Measurements from ENCODE around the gene PPP1CA. TPM values are rescaled to one million over a fixed set of nuclear protein-coding genes. Genes with fewer than 3 reads are reported as not detected.

The PPP1CA gene
- total RNA-seq, 4 donors from 2014 or later: 101 to 160 (median 143) TPM

DNA sequence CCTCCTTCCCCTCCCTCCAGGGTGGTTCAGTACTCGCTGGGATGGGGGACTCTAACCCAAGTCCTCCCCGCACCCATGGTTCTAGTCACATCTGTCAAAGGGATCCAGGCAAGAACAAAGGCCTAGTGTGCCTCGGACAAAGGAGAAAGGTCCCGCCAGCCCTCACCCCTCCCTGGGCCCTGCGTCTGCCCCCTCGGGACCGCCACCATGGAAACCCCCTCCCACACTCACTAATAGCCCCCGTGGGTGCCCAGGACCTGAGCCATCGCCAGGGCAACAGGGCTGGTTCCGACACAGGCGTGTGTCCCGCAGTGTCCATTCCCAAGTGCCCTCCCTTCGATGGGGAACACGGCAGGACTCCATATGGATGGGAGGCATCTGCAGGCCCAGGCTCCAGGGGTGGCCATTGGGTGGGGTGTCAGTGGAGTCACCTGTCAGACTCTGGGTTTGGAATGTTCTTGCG lies 8.7 kb upstream of the PPP1CA start:
- intact Hi-C loops (cut with DNase I; ENCODE audit: low total_unique reads): no loop called here
- H3K4me3 ChIP-seq (ENCODE audit: low read depth, poor library complexity, severe bottlenecking): no peak overlapping the region
- TF ChIP-seq POLR2A (IDR thresholded peaks at IDR 0.05): no peak
- TF ChIP-seq, protein P1, sequence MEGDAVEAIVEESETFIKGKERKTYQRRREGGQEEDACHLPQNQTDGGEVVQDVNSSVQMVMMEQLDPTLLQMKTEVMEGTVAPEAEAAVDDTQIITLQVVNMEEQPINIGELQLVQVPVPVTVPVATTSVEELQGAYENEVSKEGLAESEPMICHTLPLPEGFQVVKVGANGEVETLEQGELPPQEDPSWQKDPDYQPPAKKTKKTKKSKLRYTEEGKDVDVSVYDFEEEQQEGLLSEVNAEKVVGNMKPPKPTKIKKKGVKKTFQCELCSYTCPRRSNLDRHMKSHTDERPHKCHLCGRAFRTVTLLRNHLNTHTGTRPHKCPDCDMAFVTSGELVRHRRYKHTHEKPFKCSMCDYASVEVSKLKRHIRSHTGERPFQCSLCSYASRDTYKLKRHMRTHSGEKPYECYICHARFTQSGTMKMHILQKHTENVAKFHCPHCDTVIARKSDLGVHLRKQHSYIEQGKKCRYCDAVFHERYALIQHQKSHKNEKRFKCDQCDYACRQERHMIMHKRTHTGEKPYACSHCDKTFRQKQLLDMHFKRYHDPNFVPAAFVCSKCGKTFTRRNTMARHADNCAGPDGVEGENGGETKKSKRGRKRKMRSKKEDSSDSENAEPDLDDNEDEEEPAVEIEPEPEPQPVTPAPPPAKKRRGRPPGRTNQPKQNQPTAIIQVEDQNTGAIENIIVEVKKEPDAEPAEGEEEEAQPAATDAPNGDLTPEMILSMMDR (IDR thresholded peaks at IDR 0.05): no peak
- WGBS, 2 donors: 64 to 70% methylated on average over 10 to 15 of the region's 15 CpGs
- DNase-seq (ENCODE audit: low spot score in 2 of 2): no peak

- DNase-seq (ENCODE audit: low spot score in 2 of 2): no peak
- TF ChIP-seq, protein P1 (IDR thresholded peaks at IDR 0.05): no peak
- TF ChIP-seq POLR2A (IDR thresholded peaks at IDR 0.05): no peak
- H3K4me3 ChIP-seq (ENCODE audit: low read depth, poor library complexity, severe bottlenecking): no peak overlapping the region
- WGBS, 2 donors: 28 to 35% methylated on average over 8 to 13 of the region's 13 CpGs
- intact Hi-C loops (cut with DNase I; ENCODE audit: low total_unique reads): no loop called here
Observed at GRCh38 chr11:67409781-67410368, 8.2 kb upstream of the PPP1CA start.

- 64 to 77% methylated on average over 23 to 24 of the region's 24 CpGs for WGBS, 2 donors
- TF ChIP-seq POLR2A (IDR thresholded peaks at IDR 0.05): no peak
- TF ChIP-seq, protein P1 (IDR thresholded peaks at IDR 0.05): no peak
- intact Hi-C loops (cut with DNase I; ENCODE audit: low total_unique reads): no loop called here
- DNase-seq (ENCODE audit: low spot score in 2 of 2): no peak
- H3K4me3 ChIP-seq (ENCODE audit: low read depth, poor library complexity, severe bottlenecking): no peak overlapping the region
Observed at GRCh38 chr11:67409261-67409666, 7.6 kb upstream of the PPP1CA start.

DNA sequence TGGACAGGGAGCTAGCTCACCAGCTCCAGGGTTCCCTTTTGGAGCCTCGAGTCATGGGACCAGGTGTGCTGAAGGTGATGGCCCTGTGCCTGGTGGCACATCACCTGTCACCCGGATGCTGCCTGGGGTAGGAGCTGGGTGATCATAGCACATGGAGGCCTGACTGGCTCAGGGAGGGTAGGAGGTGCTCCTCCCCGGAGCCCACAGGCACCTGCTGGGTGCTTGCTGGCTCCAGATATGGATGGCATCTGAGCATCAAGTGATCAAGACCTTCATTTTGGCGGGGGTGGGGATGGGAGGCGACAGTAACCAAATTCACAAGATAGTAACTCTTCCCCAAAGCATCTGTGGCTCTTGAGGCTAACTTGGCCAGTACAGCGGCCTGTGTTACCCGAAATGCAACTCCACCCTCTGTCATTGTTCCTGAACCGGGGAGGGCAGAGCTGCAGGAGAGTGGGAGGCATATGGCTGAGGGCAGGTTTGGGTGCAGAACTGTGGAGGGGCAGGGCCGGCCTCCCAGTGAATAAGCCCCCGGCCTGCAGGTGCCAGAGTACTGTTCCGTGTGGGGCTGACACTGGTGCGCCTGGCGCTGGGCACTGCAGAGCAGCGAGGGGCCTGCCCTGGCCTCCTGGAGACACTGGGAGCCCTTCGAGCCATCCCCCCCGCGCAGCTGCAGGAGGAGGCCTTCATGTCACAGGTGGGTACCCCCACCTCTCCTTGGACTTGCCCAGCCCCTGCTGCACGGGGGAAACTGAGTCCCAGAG lies 7.0 kb upstream of the PPP1CA start:
- 72 to 77% methylated on average over 8 to 10 of the region's 18 CpGs for WGBS, 2 donors
- no peak for DNase-seq (ENCODE audit: low spot score in 2 of 2)
- no peak overlapping the region for H3K4me3 ChIP-seq (ENCODE audit: low read depth, poor library complexity, severe bottlenecking)
- no peak for TF ChIP-seq POLR2A (IDR thresholded peaks at IDR 0.05)
- TF ChIP-seq, protein P1 (IDR thresholded peaks at IDR 0.05): no peak
- intact Hi-C loops (cut with DNase I; ENCODE audit: low total_unique reads): no loop called here

DNA sequence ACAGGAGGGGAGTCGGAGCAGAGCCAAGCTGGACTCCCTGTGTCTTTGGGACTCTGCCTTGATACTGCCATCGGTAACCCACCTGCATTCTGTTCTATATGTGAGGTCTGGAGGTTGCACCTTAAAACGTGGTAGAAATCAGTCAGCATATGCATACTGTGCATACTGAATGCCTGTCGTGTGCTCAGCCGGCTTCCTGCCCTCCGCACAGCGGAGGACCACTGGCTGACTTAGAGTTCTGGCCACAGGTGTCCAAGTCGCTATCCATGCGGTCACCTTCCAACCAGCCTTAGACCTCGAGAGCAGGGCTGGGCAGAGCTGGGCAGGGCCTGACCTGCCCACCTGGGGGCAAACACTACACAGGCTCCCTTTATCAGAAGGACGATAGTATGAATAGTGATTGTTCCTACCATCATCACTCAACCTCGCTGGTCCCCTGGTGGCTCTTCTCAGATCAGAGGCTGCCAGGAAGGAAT lies 6.1 kb upstream of the PPP1CA start:
- TF ChIP-seq, protein P1 (IDR thresholded peaks at IDR 0.05): no peak
- no peak for TF ChIP-seq POLR2A (IDR thresholded peaks at IDR 0.05)
- intact Hi-C loops (cut with DNase I; ENCODE audit: low total_unique reads): no loop called here
- no peak overlapping the region for H3K4me3 ChIP-seq (ENCODE audit: low read depth, poor library complexity, severe bottlenecking)
- 61 to 66% methylated on average over 10 to 12 of the region's 12 CpGs for WGBS, 2 donors
- no peak for DNase-seq (ENCODE audit: low spot score in 2 of 2)

All from lower leg skin (tissue), 4 donors.